ENCODE data around the gene C1QTNF8.

C1QTNF8 gene

DNA sequence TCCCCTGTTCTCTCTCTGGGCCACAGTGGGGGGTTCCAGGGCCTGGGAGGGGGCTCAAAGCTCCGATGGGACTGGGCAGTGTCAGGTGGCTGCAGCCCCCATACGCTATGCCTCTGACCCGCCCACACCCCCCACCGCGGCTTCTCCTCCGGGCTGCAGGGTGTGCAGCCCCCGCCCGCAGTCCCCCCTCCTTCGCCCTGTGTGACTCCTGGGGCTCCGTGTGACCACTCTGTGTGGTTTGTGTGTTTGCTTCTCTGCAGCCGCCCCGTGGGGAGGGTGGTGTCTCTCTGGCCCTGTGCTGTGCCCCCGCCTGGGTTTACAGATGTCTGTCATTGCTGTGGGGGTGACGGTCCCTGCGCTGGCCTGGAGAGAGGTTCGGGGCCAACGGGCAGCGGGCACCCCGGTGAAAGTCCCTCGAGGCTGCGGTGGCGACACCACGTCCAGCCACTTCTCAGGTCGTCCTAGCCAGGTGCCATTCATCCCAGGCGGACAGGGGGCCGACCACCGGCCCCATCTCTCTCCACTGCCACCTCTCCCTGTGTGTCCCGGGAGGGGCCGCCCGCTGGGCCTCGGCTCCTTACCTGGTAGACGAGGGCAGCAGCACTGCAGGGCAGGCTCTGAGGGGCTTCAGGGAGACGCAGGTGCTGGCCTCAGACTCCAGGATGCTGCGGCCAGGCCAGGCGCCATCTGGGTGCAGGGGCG is 18.0 kb downstream of the C1QTNF8 start:
- DNase-seq (ENCODE audit: low spot score): no peak

DNA sequence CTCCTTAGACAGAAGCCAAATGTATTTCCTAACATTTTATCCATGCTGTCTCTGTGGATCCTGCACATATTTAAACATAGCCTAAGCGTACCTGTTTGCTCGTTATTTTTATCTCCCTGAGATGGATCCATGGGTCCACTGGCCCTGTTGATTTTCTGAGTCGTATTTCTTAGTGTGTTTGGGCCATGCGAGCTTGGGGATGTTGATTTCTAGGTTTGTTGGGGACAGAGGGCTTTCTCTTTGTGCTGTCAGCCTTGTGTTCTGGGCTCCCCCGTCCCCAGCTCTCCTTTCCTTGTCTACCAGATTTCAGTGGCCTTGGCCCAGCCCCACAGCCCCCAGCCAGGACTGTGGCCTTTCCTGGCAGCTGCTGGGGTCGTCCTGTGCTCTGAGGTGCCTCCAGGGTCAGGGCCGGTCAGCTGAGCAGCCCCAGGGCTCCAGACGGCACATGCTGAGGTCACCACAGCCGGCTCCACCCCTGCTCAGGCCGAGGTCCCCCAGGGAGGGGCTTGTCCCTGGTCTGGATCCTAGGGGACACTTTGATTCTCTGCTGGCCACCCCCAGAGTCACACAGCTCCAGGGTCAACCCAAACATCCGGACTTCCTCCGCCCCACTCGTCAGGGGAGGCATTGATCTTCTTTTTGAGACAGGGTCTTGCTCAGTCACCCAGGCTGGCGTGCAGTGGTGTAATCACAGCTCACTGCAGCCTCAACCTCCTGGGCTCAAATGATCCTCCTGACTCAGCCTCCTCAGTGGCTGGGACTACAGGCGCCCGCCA is 19.1 kb downstream of the C1QTNF8 start:
- no peak for DNase-seq (ENCODE audit: low spot score)

DNA sequence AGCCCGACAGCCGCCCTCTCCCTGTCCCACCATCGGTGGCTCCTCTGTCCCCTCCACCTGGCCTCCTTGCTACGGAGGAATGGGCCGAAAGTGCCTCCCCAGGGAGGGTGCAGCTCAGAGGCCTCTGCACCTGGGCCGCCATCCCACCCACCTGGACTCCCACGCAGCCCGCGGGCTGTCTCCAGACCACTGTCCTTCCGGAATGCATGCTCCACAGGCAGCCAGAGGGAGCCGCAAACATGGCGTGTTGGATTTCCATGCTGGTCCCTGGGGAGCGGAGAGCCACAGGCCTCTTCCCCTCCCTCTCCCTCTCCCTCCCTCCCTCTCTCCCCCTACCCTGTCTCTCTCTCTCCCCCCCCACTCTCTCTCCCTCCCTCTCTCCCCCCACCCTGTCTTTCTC is 20.5 kb downstream of the C1QTNF8 start:
- no peak for DNase-seq (ENCODE audit: low spot score)

DNA sequence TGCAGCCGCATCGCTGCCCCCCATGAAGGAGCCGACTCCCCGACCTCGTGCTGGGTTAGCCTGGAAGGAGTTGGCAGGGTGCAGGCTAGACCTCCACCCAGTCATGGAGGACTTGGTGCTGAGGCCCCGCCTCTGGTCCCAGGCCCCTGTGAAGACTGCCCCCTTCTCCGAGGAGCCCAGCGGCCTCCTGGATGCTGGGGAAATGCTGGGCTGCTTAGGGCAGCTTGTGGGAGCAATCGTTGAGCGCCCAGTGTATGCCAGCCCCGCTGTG is 21.7 kb downstream of the C1QTNF8 start:
- no peak for DNase-seq (ENCODE audit: low spot score)

DNA sequence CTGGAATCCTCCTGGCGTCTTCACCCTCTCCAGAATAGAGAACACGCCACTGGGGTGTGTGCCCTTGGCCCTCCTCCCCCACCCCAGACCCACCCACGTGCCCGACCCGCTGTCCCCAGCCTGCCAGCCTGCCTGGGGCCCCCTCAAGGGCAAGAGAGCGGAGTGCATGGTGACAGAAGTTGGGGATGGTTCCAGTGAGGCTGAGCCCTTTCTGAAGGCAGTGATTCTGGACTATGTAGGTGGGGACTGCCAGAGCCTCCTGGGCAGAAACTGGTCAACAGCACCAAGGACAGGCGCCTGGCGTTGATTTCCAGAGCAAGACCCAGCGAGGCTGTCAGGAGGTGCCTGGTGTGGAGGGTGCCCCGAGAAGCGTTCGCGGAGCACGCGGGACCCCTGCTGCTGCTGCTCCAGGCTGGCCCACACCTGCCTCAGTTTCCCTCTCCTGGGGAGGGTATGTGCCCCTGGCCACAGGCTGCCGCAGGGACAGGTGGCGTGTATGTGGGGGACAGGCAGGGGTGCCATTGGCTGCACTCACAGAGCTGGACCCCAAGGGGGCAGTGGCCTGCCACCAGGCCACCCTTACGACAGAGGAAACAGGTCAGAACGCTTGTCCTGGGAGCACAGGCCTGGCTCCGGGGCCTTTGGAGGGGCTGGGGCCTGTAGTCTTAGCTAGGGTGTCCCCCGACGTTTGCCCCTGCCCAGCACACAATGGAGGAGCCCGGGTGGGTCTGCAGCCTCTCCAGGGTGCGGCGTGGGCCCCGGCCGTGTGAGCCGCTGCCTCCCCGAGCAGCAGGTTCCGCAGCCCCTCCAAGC is 22.3 kb downstream of the C1QTNF8 start:
- peak; percentile 35 for DNase-seq (ENCODE audit: low spot score)

DNA sequence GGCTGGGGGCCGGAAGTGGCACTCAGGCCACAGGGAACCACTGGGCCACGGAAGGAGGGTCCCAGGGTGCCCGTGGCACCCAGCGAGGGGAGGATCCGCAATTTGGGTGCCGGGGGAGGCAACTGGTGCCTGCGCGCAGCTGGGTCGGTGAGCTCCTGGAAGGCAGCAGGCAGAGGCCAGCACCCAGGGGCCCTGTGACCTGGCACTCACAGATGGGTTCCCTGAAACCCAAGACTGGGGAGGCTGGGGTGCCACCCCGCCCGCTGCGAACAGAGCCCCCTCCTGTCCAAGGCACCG is 22.8 kb downstream of the C1QTNF8 start:
- DNase-seq (ENCODE audit: low spot score): no peak

DNA sequence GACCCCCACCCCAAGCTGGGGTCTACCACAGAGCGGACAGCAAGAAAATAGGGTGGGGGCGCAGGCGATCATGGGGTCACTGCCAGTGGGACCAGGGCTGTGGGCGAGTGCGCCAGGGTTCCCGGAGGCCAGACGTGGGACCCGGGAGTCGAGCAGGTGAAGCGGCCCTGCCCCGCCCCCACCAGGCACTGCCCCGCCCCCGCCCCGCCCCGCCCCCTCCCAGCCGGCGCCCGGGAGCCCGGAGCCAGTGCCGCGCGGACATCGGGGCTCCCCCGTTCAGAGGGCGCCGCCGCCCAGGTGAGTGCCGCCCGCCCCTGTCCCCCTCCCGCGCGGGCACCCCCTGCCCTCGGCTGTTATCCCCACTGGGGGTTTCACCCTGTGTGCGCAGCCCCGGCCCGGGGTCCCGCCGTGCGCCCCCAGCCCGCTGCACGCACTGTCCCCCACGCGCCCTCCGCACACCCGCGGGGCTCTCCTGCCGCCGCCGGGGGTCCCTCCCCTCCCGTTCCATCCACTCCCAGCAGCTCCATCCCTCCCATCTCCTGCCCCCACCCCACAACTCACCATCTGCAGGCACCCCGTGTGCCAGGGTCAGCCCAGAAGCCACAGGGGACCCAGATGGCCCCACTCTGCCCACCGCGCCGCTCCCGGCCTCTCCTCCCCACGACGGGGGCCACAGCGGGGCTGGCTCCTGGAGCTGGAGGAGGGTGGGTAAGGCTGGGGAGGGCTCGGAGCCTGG is 23.4 kb downstream of the C1QTNF8 start, which contains the start of gene SSTR5:
Gene SSTR5 (plus strand): TSS at position 222 of the 736 bp plus-strand sequence. CDS start 6,122 bp downstream, outside the sequence.
- DNase-seq (ENCODE audit: low spot score): no peak

DNA sequence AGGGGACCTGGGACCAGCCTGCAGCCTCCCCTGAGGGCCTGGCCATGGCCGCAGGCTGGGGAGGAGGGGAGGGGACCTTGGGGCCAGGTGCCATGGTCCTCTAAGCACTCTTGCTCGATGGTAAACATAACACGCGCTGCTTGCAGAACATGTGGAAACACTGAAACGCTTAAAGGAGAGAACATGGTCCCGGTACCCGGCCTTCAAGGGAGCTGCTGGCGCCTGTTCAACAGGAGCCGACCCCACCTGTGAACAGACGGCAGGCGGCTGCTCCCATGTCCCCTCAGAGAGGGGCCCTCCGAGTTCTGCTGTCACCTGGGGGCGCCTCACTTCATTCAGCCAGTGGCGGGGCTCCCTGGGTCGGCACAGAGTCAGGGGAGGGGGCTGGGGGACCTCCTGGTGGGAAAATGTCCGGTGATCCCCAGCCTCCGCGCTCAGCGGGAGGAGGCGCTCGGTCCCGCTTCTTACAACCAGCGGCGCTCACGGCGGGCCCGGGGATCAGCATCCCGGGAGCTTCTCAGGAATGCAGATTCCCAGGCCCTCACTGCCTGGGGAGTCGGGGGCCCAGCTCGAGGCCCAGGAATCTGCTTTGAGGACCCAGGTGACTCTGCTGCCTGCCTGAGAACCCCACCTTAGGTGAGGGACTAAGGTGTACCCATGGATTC is 24.4 kb downstream of the C1QTNF8 start:
- DNase-seq (ENCODE audit: low spot score): no peak

DNA sequence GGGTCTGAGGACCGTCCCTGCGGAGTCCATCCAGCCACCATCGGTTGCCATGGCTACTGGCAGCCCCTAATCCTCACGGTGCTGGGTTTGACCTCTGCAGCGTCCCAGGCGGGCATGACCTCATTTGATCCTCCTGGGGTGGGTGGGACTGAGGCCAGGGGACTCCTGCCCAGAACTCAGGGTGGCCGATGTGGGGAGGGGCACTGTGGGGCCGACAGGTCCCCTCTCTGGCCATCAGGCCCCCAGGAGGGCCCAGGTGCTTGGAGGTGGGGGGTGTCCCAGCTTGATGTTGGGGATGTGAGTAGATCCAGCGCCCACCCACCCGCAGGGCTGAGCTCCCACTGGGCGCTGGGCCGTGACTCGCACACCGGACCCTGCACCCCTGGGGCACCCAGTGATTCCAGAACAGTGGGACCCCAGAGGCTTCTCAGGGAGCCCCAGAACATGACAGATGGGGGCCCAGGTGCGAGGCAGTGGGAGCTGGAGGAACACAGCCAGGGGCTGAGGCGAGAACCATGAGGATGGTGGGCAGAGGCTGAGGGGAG is 25.1 kb downstream of the C1QTNF8 start:
- DNase-seq (ENCODE audit: low spot score): no peak

DNA sequence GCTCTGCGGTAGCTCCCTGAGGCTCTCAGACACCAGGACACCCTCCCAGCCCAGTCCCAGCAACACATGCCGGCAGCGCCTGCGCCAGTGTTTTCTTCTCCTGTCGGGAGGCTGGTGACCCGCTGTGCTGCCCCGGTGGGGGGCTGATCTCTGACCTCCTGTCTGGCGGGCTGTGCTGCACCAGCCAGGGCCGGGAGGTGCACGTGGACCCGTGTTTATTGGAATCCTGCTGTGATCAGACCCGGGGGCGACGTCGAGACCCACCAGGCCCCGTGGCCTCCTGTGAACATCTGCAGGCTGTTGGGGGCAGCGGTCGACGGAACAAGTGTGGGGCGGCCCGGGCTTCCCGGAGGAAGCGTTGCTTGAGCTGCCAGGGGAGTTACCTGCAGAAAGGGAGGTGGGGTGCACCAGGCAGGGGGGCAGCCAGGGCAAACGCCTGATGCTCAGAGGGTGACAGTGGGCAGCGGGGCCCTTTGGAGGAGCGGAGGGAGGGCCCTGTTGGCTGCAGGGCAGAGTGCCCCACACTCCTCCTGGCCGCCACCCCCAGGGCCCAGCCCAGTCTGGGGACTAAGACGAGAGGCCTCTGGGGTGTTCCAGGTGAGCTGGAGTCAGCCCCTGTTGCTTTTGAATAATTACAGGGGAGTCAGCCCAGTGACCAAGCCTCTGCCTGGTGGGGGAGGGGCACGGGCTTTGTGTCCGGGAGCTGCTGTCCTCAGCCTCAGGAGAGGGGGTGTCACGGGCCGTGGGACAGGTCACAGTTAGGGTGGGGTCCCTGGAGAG is 25.8 kb downstream of the C1QTNF8 start:
- DNase-seq (ENCODE audit: low spot score): no peak

DNA sequence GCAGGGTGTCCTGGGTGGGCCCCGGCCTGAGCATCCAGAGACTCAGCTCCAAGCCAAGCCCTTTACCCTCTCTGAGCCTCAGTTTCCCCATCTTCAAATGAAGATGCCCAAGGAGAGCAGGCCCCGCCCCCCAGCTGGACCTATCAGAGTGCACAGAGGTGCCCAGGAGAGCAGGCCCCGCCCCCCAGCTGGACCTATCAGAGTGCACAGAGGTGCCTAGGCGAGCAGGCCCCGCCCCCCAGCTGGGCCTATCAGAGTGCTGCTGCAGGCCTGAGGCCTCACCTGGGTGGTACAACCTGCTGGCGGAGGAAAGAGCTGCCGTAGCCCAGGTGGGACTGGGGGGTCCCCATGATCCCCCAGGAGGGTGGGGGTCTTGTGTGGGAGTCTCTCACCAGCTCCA is 26.9 kb downstream of the C1QTNF8 start:
- no peak for DNase-seq (ENCODE audit: low spot score)

DNA sequence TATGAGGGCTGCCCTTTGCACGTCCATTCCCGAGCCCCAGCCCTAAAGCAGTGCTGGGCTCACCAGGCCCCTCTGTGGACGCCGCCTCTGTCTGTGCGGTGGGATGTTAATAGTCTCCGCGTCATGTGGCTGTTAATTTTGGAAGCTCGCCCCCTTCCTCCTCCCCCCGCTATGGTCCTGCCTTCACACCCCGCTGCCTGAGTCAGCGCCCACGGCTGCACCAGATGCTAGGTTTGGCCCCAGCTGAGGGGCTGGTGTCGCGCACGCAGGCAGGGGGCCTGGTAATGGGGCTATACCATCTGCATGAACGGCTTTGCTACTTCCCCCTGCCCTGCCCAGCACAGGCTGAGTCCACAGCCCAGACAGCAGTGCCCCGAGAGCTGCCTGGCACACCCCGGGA is 27.6 kb downstream of the C1QTNF8 start:
- DNase-seq (ENCODE audit: low spot score): no peak

DNA sequence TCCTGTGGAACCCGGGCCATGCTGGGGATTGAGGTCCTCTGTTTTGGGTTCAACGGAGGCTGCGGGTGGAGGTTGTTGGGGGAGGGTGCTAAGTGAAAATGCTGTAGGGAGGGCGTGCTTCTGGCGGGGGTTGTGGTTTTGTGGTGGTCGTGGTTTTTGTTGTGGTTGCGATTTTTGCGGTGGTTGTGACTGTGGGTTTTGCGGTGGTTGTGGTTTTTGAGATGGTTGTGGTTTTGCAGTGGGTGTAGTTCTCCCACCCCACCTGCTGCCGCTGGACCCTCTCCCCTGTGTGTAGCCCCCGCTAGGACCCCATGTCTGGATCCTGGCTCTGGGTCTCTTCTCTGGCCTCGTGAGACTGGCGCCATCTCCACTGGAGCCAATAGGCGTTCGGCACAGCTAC is 28.4 kb downstream of the C1QTNF8 start:
- DNase-seq (ENCODE audit: low spot score): no peak

DNA sequence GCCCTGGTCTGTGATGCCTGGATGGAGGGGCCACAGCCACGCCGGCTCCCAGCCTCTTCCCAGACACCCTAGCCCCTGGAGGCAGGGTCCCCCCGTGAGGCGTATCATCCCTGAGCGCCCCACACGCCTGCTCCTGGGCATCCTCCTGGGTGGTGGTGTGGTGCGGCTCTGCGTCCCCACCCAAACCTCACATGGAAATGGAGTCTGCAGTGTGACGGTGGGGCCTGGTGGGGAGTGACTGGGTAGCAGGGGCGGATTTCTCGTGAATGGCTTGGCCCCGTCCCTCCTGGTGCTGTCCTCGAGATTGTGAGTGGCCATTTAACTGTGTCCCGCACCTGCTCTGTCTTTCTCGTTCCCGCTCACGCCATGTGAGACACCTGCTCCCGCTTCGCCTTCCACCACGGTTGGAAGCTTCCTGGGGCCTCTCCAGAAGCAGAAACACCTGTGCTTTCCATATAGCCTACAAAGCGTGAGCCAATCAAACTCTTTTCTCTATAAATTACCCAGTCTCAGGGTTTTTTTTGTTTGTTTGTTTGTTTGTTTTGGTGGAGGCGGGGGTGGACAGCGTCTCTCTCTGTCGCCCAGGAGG is 29.4 kb downstream of the C1QTNF8 start:
- DNase-seq (ENCODE audit: low spot score): no peak

DNA sequence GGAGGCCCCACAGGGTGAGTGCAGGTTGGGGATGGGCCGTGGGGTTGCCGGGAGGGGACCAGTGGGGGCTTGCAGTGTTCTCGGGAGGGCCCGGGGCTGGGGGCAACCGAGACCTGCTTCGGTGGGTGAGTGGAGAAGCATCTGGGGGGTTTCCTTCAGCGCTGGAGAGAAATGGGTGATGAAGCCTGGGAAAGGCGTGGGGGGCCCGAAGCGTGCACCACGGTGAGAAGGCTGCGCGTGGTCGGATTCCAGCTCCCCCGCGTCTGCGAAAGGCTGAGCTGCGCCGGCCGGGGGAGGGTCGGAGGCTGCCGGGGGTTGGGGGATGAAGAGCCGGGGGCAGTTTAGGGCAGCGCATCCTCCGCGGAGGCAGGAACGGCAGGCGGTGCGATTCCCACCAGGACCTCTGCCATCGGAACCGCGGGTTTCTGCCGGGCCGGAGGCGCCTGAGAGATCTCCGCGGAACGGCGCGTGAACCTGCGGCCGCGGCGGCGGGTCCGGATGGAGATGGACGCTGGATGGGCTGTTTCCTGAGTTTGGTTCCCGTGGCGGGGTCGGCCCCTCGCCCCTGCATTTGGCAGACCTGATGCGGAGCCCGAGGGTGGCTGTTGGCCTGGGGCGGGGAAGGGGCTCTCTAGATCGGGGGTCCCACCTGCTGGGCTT is 30.4 kb downstream of the C1QTNF8 start:
- DNase-seq (ENCODE audit: low spot score): no peak

DNA sequence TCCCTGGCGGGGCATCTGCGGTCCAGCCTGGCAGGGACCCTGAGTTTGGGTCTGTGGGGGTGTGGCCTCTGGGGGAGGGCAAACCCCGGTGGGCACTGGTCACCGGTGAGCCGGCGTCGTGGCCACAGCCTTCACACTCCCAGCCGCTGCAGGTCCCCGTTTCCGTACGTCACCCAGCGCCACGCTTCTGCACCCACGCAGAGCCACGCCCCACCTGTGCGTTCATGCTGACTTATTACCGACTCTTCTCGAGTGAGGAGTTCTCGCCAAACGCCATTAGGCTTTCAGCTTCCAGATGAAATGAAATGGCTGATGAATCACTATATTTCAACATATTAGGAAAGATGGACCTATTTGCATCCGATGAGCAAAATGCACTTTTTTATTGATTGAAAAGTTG is 32.3 kb downstream of the C1QTNF8 start:
- DNase-seq (ENCODE audit: low spot score): no peak

DNA sequence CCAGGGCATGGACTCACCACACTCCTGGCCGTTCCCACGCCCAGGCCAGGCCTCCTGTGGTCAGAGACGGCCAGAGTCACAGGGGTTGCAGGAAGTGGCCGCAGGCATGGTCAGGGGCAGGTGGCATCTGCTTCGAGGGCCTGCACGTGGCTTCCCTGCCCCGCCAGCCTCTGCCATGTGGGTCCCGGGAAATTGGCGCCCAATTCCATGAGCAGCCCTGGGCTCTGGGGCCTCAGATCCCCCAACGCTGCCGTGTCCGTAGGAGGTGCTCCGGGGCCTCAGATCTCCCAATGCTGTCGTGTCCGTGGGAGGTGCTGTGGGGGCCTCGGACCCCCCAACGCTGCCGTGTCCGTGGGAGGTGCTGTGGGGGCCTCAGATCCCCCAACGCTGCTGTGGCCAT is 33.1 kb downstream of the C1QTNF8 start:
- DNase-seq (ENCODE audit: low spot score): no peak

DNA sequence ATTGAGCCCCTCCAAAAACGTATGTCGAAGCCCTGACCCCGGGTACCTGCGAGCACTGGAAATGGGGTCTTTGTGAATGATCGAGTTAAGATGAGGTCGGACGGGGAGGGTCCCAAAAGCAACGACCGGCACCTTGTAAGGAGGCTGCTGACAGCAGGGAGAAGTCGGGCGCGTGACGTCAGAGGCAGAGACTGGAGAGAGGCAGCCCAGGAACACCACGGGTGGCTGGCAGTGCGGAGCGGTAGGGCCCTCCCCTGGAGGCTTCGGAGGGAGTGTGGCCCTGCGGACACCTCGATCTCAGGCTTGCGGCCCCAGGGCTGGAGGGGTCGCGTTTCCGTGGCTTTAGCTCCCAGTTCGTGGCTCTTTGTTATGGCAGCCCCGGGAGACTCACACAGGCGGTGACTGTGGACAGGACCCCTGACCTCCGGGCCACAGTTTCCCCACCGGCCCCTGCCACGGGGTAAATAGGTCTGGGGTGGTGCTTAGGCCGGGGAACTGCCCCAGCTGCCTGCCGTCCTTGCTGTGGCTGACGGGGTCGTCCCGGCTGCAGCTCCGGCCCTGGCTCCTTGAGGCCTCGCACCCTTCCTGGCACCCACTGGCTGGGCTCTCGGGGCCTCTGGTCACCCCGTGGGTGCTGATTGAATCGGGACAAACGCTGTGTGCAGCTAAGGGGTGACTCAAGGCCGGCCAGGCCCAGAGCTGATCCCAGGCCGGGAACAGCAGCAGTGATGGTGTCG is 34.1 kb downstream of the C1QTNF8 start:
- no peak for DNase-seq (ENCODE audit: low spot score)
